Activated CD4-positive, alpha-beta T cell treated with anti-CD3 and anti-CD28 coated beads for 4 hours (primary cell): ENCODE results near the gene DMRT2.

ENCODE experiments used
- DNase-seq, 2 donors: peaks; one replicate each; pipeline ENCODE4 v3.0.0-alpha.2; 2020

The DMRT2 gene

GRCh38 chr9:1096155-1096964, 46.2 kb downstream of the DMRT2 start:
- DNase-seq: no peak

GRCh38 chr9:1098551-1098950, 48.4 kb downstream of the DMRT2 start:
- DNase-seq: no peak

DNA sequence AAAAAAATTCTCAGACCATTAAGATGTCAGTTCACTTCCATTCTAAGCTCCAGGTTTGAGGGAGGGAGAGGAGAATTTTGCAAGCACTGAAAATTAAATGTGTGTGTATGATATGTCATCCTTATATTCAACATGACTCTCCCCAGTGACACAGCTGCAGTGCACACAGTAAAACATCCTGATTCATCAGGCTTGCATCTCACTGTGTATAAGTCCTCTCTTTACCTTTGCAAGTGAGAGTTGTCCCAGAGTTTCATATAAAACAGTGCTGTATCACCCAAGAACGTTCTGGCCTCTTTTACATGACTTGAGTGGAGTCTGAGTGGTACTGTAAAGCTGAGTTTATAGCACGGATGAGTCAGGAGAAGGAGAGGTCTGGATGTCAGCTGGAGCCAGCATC, 50.0 kb downstream of the DMRT2 start:
- DNase-seq: no peak

DNA sequence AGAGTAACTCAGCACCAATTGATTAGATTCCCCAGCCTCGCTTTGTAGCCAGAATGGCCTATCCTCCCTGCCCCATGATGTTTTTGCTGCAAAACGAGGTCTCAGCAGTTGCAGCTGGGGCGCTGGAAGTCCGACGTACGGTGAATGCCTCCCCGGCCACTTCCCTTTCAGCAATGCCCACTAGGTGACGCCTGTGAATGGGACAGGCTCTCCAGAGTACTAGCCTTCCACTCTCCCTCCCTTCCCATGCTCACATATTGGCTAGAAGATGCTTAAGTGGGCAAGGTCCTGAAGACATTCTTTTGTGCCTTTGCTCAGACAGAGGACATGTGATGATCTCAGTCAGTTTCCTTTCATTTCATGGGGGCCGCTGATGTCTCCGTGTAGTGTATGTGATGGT, 50.8 kb downstream of the DMRT2 start:
- no peak for DNase-seq

- no peak for DNase-seq
Observed at GRCh38 chr9:1101846-1102641, 51.9 kb downstream of the DMRT2 start.

DNA sequence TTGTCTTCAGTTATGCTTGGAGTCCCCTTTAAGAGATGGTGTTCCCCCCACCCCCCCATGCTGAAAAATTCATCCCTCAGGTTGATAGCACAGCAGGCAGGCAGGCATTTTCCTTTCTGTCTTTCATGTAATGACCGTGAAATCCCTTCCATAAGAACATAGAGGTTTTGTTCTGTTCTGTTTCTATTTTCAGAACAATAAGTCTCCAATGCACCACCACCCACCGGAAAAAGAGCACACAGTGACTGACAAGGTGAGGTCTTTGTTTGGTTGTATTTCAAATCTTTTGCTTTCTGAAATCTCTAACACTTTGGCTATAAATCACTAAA, 52.4 kb downstream of the DMRT2 start:
- no peak for DNase-seq
